GM12891 (cell line): ENCODE measurements around the gene BNC2.

ENCODE experiments used
- POLR2A ChIP-seq: IDR thresholded peaks from 2 replicates; pipeline ENCODE4 v1.6.1; 2011; ENCODE audit warnings: low read depth, low read length, control low read depth
- POLR2AphosphoS5 ChIP-seq: IDR thresholded peaks from 2 replicates; pipeline ENCODE4 v1.6.1; 2011; ENCODE audit warnings: low read depth, low read length, control low read depth
- SPI1 ChIP-seq: IDR thresholded peaks from 2 replicates; pipeline ENCODE4 v1.6.1; 2011; ENCODE audit warnings: low read depth, low read length, control low read depth

DNA sequence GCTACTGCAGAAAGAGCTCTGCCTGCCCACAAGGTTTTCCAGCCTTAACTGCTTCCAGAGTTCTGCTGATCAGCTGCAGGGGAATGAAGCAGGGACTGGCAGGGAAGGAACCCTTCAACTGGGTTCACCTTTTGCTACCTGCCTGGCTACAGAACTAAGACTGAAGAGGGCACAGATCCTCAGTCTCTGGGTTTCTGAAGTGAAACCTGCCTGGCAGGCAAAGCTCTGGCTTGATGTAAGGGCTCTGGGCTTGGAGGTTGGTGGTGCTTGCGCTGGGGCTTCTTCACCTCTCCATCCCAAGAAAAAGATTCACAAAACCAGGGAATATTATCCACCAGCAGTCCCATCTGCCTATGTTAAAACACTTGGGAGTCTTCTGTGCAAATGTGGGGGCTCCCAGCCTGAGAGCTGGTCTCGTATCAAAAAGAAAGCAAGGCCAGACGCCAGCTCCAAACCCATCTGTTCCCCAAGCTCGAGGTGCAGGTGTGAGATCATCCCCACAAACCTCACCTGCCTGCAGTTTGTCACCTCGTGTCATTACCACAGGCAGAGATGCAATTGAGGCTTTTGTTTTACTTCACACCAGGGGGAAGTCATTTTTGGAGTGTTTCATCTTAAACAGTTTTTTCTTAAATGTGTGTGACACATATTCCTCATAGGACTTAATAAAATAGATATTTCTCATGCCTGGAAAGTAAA lies 58.3 kb downstream of the BNC2 start:
- TF ChIP-seq SPI1 (no peak), POLR2A (no peak), POLR2AphosphoS5 (no peak)
